K562 (cell line): ENCODE measurements around the gene XKRX. TPM values are rescaled to one million over a fixed set of nuclear protein-coding genes. Genes with fewer than 3 reads are reported as not detected.

Experiments used
- ATAC-seq: fragments of 200-7000 bp; cut with Tn5 transposase; 3 replicates; pipeline ENCODE4 v1.9.1; 2020; ENCODE audit warnings: moderate library complexity
- BruUV-seq: library from RNA; stranded (reverse); fragments of 400-500 nt; replicated peaks from 2 replicates; lab custom pipeline; 2021; lab: Mats Ljungman, UMichigan
- CTCF ChIA-PET: fragments of 300-600 bp; formaldehyde crosslinking; extraction: SDS; loops from one replicate; lab custom pipeline; 2021; ENCODE audit warnings: low intra/inter-chr PET ratio; lab: Yijun Ruan, JAX
- POLR2A ChIA-PET: fragments of 300-600, 350-650 bp; sonication (Branson Sonifier 250); formaldehyde crosslinking; extraction: SDS; loops from one replicate; lab custom pipeline; 2021; ENCODE audit warnings: antibody characterized with exemption, inconsistent platforms; lab: Yijun Ruan, JAX
- DNase-seq, 4 experiments: peaks; one replicate each; pipeline versions ENCODE4 v3.0.0 to v3.0.0-alpha.2; 2011 to 2018; ENCODE audit warnings: low spot score in 3 of 4, mixed read lengths in 3 of 4; ENCODE audit errors: extremely low read depth in 1 of 4
- FAIRE-seq: peaks from 2 replicates; lab custom pipeline; 2011; peaks lifted over from hg19 to GRCh38; lab: Jason Lieb, UNC
- H2AFZ ChIP-seq: 2 replicates; pipeline ENCODE4 v1.6.0; 2011; ENCODE audit warnings: low read depth, low read length, control low read depth, inconsistent platforms
- H3K27ac ChIP-seq: fragments of 200-600 bp; 3 replicates; pipeline ENCODE4 v1.8.0; 2011; ENCODE audit warnings: low read depth, mild to moderate bottlenecking, control low read depth, inconsistent platforms, low read length, moderate library complexity, mixed read lengths; ENCODE audit errors: extremely low read depth
- H3K27me3 ChIP-seq, 2 experiments: fragments of 300-600 bp in 1 of 2; 2 replicates in 1 of 2; 3 replicates in 1 of 2; pipeline versions ENCODE4 v1.6.0 to v1.8.0; 2011; ENCODE audit warnings: inconsistent platforms in 2 of 2, low read length in 2 of 2, mild to moderate bottlenecking in 1 of 2, mixed read lengths in 1 of 2, moderate library complexity in 1 of 2; ENCODE audit not compliant: control insufficient read depth in 2 of 2, insufficient read depth in 2 of 2
- H3K36me3 ChIP-seq: fragments of 300-600 bp; 3 replicates; pipeline ENCODE4 v1.8.0; 2011; ENCODE audit warnings: mild to moderate bottlenecking, low read length, inconsistent platforms; ENCODE audit not compliant: control insufficient read depth, insufficient read depth
- H3K4me1 ChIP-seq, 2 experiments: fragments of 200-600 bp in 1 of 2; replicated peaks in 1 of 2; 2 replicates in 1 of 2; 3 replicates in 1 of 2; pipeline versions ENCODE4 v1.5.1 to v1.8.0; 2011; ENCODE audit warnings: inconsistent platforms in 2 of 2, low read length in 2 of 2, mild to moderate bottlenecking in 1 of 2, mixed read lengths in 1 of 2, moderate library complexity in 1 of 2; ENCODE audit not compliant: control insufficient read depth in 2 of 2, insufficient read depth in 2 of 2
- H3K4me2 ChIP-seq: 2 replicates; pipeline ENCODE4 v1.6.1; 2011; ENCODE audit warnings: low read length, control low read depth, inconsistent platforms, mixed read lengths; ENCODE audit not compliant: insufficient read depth
- H3K4me3 ChIP-seq: fragments of 200-600 bp; sonication (generic), shearing (Covaris generic); 2 replicates; pipeline ENCODE4 v1.5.1; 2016; ENCODE audit warnings: control low read depth, inconsistent platforms
- H3K79me2 ChIP-seq: fragments of 200-600 bp; 3 replicates; pipeline ENCODE4 v1.8.0; 2011; ENCODE audit warnings: low read length, inconsistent platforms; ENCODE audit not compliant: control insufficient read depth, insufficient read depth
- H3K9ac ChIP-seq, 2 experiments: 2 replicates each; pipeline versions ENCODE4 v1.6.0 to v1.6.1; 2011; ENCODE audit warnings: low read depth in 2 of 2, low read length in 2 of 2, control low read depth in 1 of 2, inconsistent platforms in 1 of 2, mild to moderate bottlenecking in 1 of 2, mixed read lengths in 1 of 2; ENCODE audit not compliant: insufficient read depth in 1 of 2
- H3K9me1 ChIP-seq: one replicate; pipeline ENCODE4 v1.6.0; 2011; ENCODE audit warnings: inconsistent platforms, mild to moderate bottlenecking, low read length, moderate library complexity; ENCODE audit not compliant: control insufficient read depth, insufficient read depth
- H3K9me3 ChIP-seq: replicated peaks from 2 replicates; pipeline ENCODE4 v1.5.1; 2011; ENCODE audit warnings: low read depth, low read length, inconsistent platforms; ENCODE audit not compliant: control insufficient read depth, insufficient read depth
- H4K20me1 ChIP-seq: replicated peaks from 2 replicates; pipeline ENCODE4 v1.6.1; 2011; ENCODE audit warnings: low read length, inconsistent platforms, mixed read lengths; ENCODE audit not compliant: control insufficient read depth, insufficient read depth
- BRF1 ChIP-seq: IDR thresholded peaks from 3 replicates; pipeline ENCODE4 v1.6.1; 2011; ENCODE audit warnings: borderline replicate concordance, mild to moderate bottlenecking; ENCODE audit not compliant: insufficient read length; ENCODE audit errors: extremely low read depth
- HCFC1 ChIP-seq: IDR thresholded peaks from 2 replicates; pipeline ENCODE4 v1.6.1; 2012; ENCODE audit warnings: low read depth, low read length, improper control_type of control experiment
- KDM2B ChIP-seq: fragments of 250-450 bp; sonication (Bioruptor Pico); IDR thresholded peaks from 2 replicates; pipeline ENCODE4 v1.8.0; 2021; ENCODE audit warnings: mild to moderate bottlenecking, moderate library complexity
- RBFOX2 ChIP-seq: fragments of 200-400 bp; formaldehyde crosslinking; IDR thresholded peaks from 2 replicates; pipeline ENCODE4 v1.6.1; 2017; ENCODE audit warnings: low read depth, mild to moderate bottlenecking, low read length, moderate library complexity
- ZC3H11A ChIP-seq: IDR thresholded peaks from 2 replicates; pipeline ENCODE4 v1.6.1; 2012; ENCODE audit warnings: low read depth, low read length, improper control_type of control experiment
- ZFP91 ChIP-seq: sonication (generic); formaldehyde crosslinking; IDR thresholded peaks from 2 replicates; pipeline ENCODE4 v1.8.0; 2022; ENCODE audit warnings: mild to moderate bottlenecking, missing genetic modification reagents
- ZNF408 ChIP-seq: fragments of 250-450 bp; sonication (Bioruptor Pico); IDR thresholded peaks from 2 replicates; pipeline ENCODE4 v1.4.0; 2020; ENCODE audit warnings: low read depth, mild to moderate bottlenecking, moderate library complexity
- WGBS: fragments of 100-300 bp; shearing (Covaris generic); methylation state at CpG from one replicate; pipeline ENCODE4 v1.1.6; 2016; ENCODE audit warnings: low coverage, mixed read lengths; ENCODE audit not compliant: insufficient coverage; ENCODE audit errors: missing lambda C conversion rate; 5-methylcytosine and 5-hydroxymethylcytosine counted together
- in situ Hi-C: fragments of 300-500 bp; cut with MboI; formaldehyde crosslinking; loops from 4 replicates; pipeline ENCODE4 v1.15.0; 2018; ENCODE audit warnings: inconsistent platforms, mixed read lengths
- intact Hi-C: fragments of 100-400 bp; cut with micrococcal nuclease; formaldehyde crosslinking; loops from 2 replicates; pipeline ENCODE4 v1.14.2; 2022
- polyA plus RNA-seq, 8 experiments: library from polyadenylated mRNA; depleted of rRNA in 4 of 8; stranded (reverse) in 5 of 8; unstranded in 3 of 8; fragments of >200 nt; fragmentation: Nextera tagmentation in 2 of 8; fragmentation: Illumina TruSeq in 1 of 8; extraction: Ambion mirVana in 2 of 8; extraction: Trizol in 1 of 8; gene quantifications; 2 replicates each; pipeline versions ENCODE4 v1.2.1 to v1.2.3, GENCODE V29; 2011 to 2014; ENCODE audit warnings: inconsistent platforms in 1 of 8, missing spikeins in 1 of 8
- total RNA-seq, 7 experiments: library from RNA; depleted of rRNA in 6 of 7; stranded (reverse); fragments of >200 nt in 6 of 7; fragmentation: Illumina TruSeq in 2 of 7; extraction: Trizol in 2 of 7; gene quantifications; 2 replicates each; pipeline versions ENCODE4 v1.2.1 to v1.2.3, GENCODE V29; 2011 to 2021; ENCODE audit warnings: low replicate concordance in 1 of 7

XKRX gene
- total and polyA plus RNA-seq, 9 of the 15 experiments (the other 6 are each of a cell fraction or from before 2014, with no cell fraction given) = 0.03 TPM; not detected in 8

GRCh38 chrX:100969936-100970335, 41.2 kb upstream of the XKRX start:
- CTCF ChIA-PET = no interaction called here
- POLR2A ChIA-PET = no interaction called here
- in situ Hi-C loops (no loop called here), intact Hi-C loops (no loop called here)
- no peak overlapping the region for H3K27ac ChIP-seq
- H2AFZ ChIP-seq = no peak overlapping the region
- no peak overlapping the region for H3K4me3 ChIP-seq
- no peaks in the 10 kb centered on the region for H4K20me1 ChIP-seq
- no peaks in the 10 kb centered on the region for H3K9me1 ChIP-seq
- H3K79me2 ChIP-seq = no peaks in the 10 kb centered on the region
- ATAC-seq = no peak
- no TSS peak for BruUV-seq
- TF ChIP-seq ZC3H11A (no peak), ZFP91 (CRISPR knock-in tag) (no peak), BRF1 (no peak), RBFOX2 (no peak), KDM2B (CRISPR knock-in tag) (no peak), ZNF408 (CRISPR knock-in tag) (no peak), HCFC1 (no peak)
- H3K27me3 ChIP-seq = no peaks in the 10 kb centered on the region
- WGBS = 0% methylated on average over 1 of the region's 1 CpG
- H3K4me2 ChIP-seq = no peak overlapping the region
- H3K9ac ChIP-seq = no peak overlapping the region
- DNase-seq = no peak
- H3K36me3 ChIP-seq = no peaks in the 10 kb centered on the region
- H3K4me1 ChIP-seq = no peaks in the 10 kb centered on the region
- FAIRE-seq = no peak
- H3K9me3 ChIP-seq = no peaks in the 10 kb centered on the region
